PFSK-1 (cell line): ENCODE results near the gene SPG7.

Experiments
- POLR2AphosphoS5 ChIP-seq: IDR thresholded peaks from 2 replicates; pipeline ENCODE4 v1.6.1; 2012; ENCODE audit warnings: low read depth, mild to moderate bottlenecking, control low read depth, low read length, moderate library complexity
- REST ChIP-seq, 2 experiments: IDR thresholded peaks; 2 replicates each; pipeline versions ENCODE4 v1.6.1 to v1.8.0; 2011 to 2012; ENCODE audit warnings: low read depth in 2 of 2, low read length in 2 of 2, control low read depth in 1 of 2, inconsistent platforms in 1 of 2, mild to moderate bottlenecking in 1 of 2, moderate library complexity in 1 of 2; ENCODE audit not compliant: insufficient read depth in 1 of 2
- SIN3A ChIP-seq: IDR thresholded peaks from 2 replicates; pipeline ENCODE4 v1.6.1; 2012; ENCODE audit warnings: mild to moderate bottlenecking, low read length, moderate library complexity, borderline replicate concordance; ENCODE audit not compliant: insufficient read depth

- TF ChIP-seq POLR2AphosphoS5 (no peak), REST (IDR thresholded peaks at IDR 0.05; ENCODE audit: insufficient read depth in 1 of 2, low read depth in 2 of 2, low read length in 2 of 2) (no peak), SIN3A (no peak)
Measured at GRCh38 chr16:89581045-89581695, 73.0 kb downstream of the SPG7 start.
